ENCODE measurements around the gene ADAM12. TPM values are rescaled to one million over a fixed set of nuclear protein-coding genes. Genes with fewer than 3 reads are reported as not detected.

Gene ADAM12
- total and polyA plus RNA-seq, 9 of the 15 experiments (the other 6 are each of a cell fraction or from before 2014, with no cell fraction given): not detected

- intact Hi-C loops (cut with micrococcal nuclease) (no loop called here), in situ Hi-C loops (cut with MboI) (no loop called here)
- H3K9ac ChIP-seq (ENCODE audit: insufficient read depth in 1 of 2, low read depth in 2 of 2, low read length in 2 of 2): no peak overlapping the region
- DNase-seq (ENCODE audit: extremely low read depth in 1 of 4, low spot score in 3 of 4) (no peak), FAIRE-seq (no peak), ATAC-seq (no peak)
- no peaks in the 10 kb centered on the region for H3K9me3 ChIP-seq (replicated peaks; ENCODE audit: control insufficient read depth, insufficient read depth, low read depth, low read length)
- H3K4me1 ChIP-seq (replicated peaks in 1 of 2; ENCODE audit: control insufficient read depth in 2 of 2, insufficient read depth in 2 of 2, low read length in 2 of 2): no peaks in the 10 kb centered on the region
- H2AFZ ChIP-seq (ENCODE audit: low read depth, low read length): no peak overlapping the region
- ChIA-PET POLR2A (no interaction called here), CTCF (ENCODE audit: low intra/inter-chr PET ratio) (no interaction called here)
- no peaks in the 10 kb centered on the region for H4K20me1 ChIP-seq (replicated peaks; ENCODE audit: control insufficient read depth, insufficient read depth, low read length)
- H3K27me3 ChIP-seq (ENCODE audit: control insufficient read depth in 2 of 2, insufficient read depth in 2 of 2, low read length in 2 of 2): 0 out of 5 replicates have a peak, but pooled peaks cover 0 to 4% of the 10 kb centered on the region in 2 experiments
- no peaks in the 10 kb centered on the region for H3K9me1 ChIP-seq (ENCODE audit: control insufficient read depth, insufficient read depth, low read length)
- no peak overlapping the region for H3K4me2 ChIP-seq (ENCODE audit: insufficient read depth, low read length)
- TF ChIP-seq ZNF57 (CRISPR knock-in tag; IDR thresholded peaks at IDR 0.05): no peak
- no peak for TF ChIP-seq PBX2 (CRISPR knock-in tag; IDR thresholded peaks at IDR 0.05; ENCODE audit: low read depth)
- no peak for TF ChIP-seq PBX2 (tag; conservative IDR thresholded peaks at IDR 0.05; ENCODE audit: low read depth)
- no peak for TF ChIP-seq HDAC6 (IDR thresholded peaks at IDR 0.05; ENCODE audit: low read depth, low read length)
- no peak for TF ChIP-seq MGA (IDR thresholded peaks at IDR 0.05)
- TF ChIP-seq TCF15 (CRISPR knock-in tag; IDR thresholded peaks at IDR 0.05): no peak
- no peak for TF ChIP-seq IRF2 (CRISPR knock-in tag; IDR thresholded peaks at IDR 0.05)
- H3K27ac ChIP-seq (ENCODE audit: extremely low read depth, low read depth, low read length): no peak overlapping the region
- H3K79me2 ChIP-seq (ENCODE audit: control insufficient read depth, insufficient read depth, low read length): no peaks in the 10 kb centered on the region
- BruUV-seq (replicated peaks): no TSS peak
- 2% methylated on average over 6 of the region's 6 CpGs for WGBS (ENCODE audit: insufficient coverage, low coverage, missing lambda C conversion rate)
- H3K36me3 ChIP-seq (ENCODE audit: control insufficient read depth, insufficient read depth, low read length): no peaks in the 10 kb centered on the region
- no peak overlapping the region for H3K4me3 ChIP-seq
These were observed 254.2 kb downstream of the ADAM12 start for GRCh38 chr10:126133906-126134656.

All from K562 (cell line).